HepG2 (cell line): ENCODE data around the gene KRT14. TPM values are rescaled to one million over a fixed set of nuclear protein-coding genes. Genes with fewer than 3 reads are reported as not detected.
A peak's percentile ranks its signal among the peaks of the same experiment; 100 is the strongest.

Experiments used
- AKAP8 ChIP-seq: sonication (generic); formaldehyde crosslinking; IDR thresholded peaks from 2 replicates; pipeline ENCODE4 v1.5.1; 2020; ENCODE audit warnings: mild to moderate bottlenecking, missing genetic modification reagents
- HMGA1 ChIP-seq: sonication (generic); formaldehyde crosslinking; conservative IDR thresholded peaks from 2 replicates; pipeline ENCODE4 v1.4.0; 2020; ENCODE audit warnings: missing genetic modification reagents
- JUND ChIP-seq: sonication (generic); formaldehyde crosslinking; IDR thresholded peaks from 2 replicates; pipeline ENCODE4 v1.8.0; 2022; ENCODE audit warnings: mild to moderate bottlenecking, missing genetic modification reagents
- MAZ ChIP-seq, 2 experiments: sonication (generic) in 1 of 2; formaldehyde crosslinking in 1 of 2; IDR thresholded peaks; 2 replicates each; pipeline versions ENCODE4 v1.5.0 to v1.6.1; 2012 to 2020; ENCODE audit warnings: low read depth in 2 of 2, mild to moderate bottlenecking in 2 of 2, borderline replicate concordance in 1 of 2, improper control_type of control experiment in 1 of 2, low read length in 1 of 2, missing genetic modification reagents in 1 of 2, moderate library complexity in 1 of 2
- POLR2AphosphoS5 ChIP-seq: IDR thresholded peaks from 2 replicates; pipeline ENCODE4 v1.6.1; 2012; ENCODE audit warnings: low read depth, low read length
- ZNF235 ChIP-seq: sonication (generic); formaldehyde crosslinking; IDR thresholded peaks from 2 replicates; pipeline ENCODE4 v1.8.1; 2023; ENCODE audit warnings: mild to moderate bottlenecking, missing genetic modification reagents, borderline replicate concordance
- ZNF317 ChIP-seq: sonication (generic); formaldehyde crosslinking; IDR thresholded peaks from 2 replicates; pipeline ENCODE4 v1.5.0; 2020; ENCODE audit warnings: mild to moderate bottlenecking, missing genetic modification reagents
- ZNF446 ChIP-seq: sonication (generic); formaldehyde crosslinking; IDR thresholded peaks from 2 replicates; pipeline ENCODE4 v1.5.0; 2020; ENCODE audit warnings: mild to moderate bottlenecking, missing genetic modification reagents
- ZNF605 ChIP-seq: sonication (generic); formaldehyde crosslinking; IDR thresholded peaks from 2 replicates; pipeline ENCODE4 v1.8.0; 2022; ENCODE audit warnings: mild to moderate bottlenecking, missing genetic modification reagents
- ZNF776 ChIP-seq: sonication (generic); formaldehyde crosslinking; IDR thresholded peaks from 2 replicates; pipeline ENCODE4 v1.4.0; 2020; ENCODE audit warnings: mild to moderate bottlenecking, missing genetic modification reagents
- polyA plus RNA-seq, 8 experiments: library from polyadenylated mRNA; depleted of rRNA in 3 of 8; stranded (reverse) in 7 of 8; unstranded in 1 of 8; fragments of >200 nt; fragmentation: Illumina TruSeq in 4 of 8; extraction: Trizol in 4 of 8; gene quantifications; 2 replicates each; pipeline versions ENCODE4 v1.2.1 to v1.2.3, GENCODE V29; 2011 to 2016; ENCODE audit warnings: low read depth in 4 of 8, missing spikeins in 1 of 8, mixed read lengths in 1 of 8; ENCODE audit not compliant: insufficient read depth in 1 of 8
- total RNA-seq, 5 experiments: library from RNA; depleted of rRNA; stranded (reverse); fragments of >200 nt; fragmentation: Illumina TruSeq; extraction: Trizol; gene quantifications; 2 replicates each; pipeline ENCODE4 v1.2.3, GENCODE V29; 2016; ENCODE audit warnings: low read depth in 1 of 5
- TF ChIP-seq, protein P1 (sequence below): sonication (generic); formaldehyde crosslinking; IDR thresholded peaks from 2 replicates; pipeline ENCODE4 v1.4.0; 2020; ENCODE audit warnings: mild to moderate bottlenecking, missing genetic modification reagents
- TF ChIP-seq, protein P2 (sequence below): sonication (generic); formaldehyde crosslinking; IDR thresholded peaks from 2 replicates; pipeline ENCODE4 v1.8.1; 2023; ENCODE audit warnings: mild to moderate bottlenecking, inconsistent platforms, moderate library complexity, missing genetic modification reagents, borderline replicate concordance
- TF ChIP-seq, protein P3 (sequence below): sonication (generic); formaldehyde crosslinking; IDR thresholded peaks from 2 replicates; pipeline ENCODE4 v1.5.1; 2020; ENCODE audit warnings: missing genetic modification reagents, mild to moderate bottlenecking, borderline replicate concordance
- TF ChIP-seq, protein P4 (sequence below): sonication (generic); formaldehyde crosslinking; IDR thresholded peaks from 2 replicates; pipeline ENCODE4 v1.4.0; 2020; ENCODE audit warnings: missing genetic modification reagents, borderline replicate concordance

KRT14 gene
- total and polyA plus RNA-seq, 2 of the 13 experiments (the other 11 are each of a cell fraction or from before 2014, with no cell fraction given) = 0.09 TPM; not detected in 1

DNA sequence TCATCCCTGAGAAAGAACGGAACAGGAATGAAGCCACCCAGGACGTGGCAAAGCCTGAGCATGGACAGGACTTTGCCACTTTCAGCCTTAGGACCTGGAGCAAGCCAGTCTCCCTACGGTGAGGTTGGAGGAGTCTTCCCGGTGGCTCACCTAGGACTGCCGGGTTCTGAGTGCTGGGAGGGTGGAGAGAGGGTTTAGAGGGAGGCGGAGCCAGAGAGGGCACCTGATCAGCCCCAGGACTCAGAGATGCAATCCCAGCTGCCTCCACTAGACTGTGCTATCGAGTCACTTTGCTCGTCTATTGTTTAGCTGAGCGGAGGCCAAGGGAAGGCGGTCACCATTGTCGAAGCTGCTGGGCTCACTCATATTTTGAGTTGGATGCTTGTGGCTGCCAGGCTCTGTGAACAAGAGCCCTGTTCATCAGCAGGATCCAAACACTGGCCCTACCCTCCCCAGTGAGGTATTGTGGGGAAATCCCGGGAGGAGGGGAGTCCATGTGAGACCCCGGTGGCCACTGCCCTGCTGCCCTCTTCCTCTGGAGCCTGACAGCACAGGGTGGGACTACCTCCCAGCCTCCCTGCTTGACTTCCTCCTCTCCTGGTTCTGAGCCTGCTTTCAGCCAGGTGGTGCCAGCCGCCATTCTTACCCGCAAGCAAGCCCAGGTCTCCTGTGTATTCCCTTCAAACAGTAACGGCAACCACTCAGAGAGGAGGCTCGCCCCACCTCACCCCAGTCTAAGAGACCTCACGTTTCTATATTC lies 7.0 kb downstream of the KRT14 start (continued):
- no peak for TF ChIP-seq HMGA1 (CRISPR knock-in tag)
- TF ChIP-seq JUND = no peak
- no peak for TF ChIP-seq ZNF317 (CRISPR knock-in tag)
- TF ChIP-seq, protein P1, sequence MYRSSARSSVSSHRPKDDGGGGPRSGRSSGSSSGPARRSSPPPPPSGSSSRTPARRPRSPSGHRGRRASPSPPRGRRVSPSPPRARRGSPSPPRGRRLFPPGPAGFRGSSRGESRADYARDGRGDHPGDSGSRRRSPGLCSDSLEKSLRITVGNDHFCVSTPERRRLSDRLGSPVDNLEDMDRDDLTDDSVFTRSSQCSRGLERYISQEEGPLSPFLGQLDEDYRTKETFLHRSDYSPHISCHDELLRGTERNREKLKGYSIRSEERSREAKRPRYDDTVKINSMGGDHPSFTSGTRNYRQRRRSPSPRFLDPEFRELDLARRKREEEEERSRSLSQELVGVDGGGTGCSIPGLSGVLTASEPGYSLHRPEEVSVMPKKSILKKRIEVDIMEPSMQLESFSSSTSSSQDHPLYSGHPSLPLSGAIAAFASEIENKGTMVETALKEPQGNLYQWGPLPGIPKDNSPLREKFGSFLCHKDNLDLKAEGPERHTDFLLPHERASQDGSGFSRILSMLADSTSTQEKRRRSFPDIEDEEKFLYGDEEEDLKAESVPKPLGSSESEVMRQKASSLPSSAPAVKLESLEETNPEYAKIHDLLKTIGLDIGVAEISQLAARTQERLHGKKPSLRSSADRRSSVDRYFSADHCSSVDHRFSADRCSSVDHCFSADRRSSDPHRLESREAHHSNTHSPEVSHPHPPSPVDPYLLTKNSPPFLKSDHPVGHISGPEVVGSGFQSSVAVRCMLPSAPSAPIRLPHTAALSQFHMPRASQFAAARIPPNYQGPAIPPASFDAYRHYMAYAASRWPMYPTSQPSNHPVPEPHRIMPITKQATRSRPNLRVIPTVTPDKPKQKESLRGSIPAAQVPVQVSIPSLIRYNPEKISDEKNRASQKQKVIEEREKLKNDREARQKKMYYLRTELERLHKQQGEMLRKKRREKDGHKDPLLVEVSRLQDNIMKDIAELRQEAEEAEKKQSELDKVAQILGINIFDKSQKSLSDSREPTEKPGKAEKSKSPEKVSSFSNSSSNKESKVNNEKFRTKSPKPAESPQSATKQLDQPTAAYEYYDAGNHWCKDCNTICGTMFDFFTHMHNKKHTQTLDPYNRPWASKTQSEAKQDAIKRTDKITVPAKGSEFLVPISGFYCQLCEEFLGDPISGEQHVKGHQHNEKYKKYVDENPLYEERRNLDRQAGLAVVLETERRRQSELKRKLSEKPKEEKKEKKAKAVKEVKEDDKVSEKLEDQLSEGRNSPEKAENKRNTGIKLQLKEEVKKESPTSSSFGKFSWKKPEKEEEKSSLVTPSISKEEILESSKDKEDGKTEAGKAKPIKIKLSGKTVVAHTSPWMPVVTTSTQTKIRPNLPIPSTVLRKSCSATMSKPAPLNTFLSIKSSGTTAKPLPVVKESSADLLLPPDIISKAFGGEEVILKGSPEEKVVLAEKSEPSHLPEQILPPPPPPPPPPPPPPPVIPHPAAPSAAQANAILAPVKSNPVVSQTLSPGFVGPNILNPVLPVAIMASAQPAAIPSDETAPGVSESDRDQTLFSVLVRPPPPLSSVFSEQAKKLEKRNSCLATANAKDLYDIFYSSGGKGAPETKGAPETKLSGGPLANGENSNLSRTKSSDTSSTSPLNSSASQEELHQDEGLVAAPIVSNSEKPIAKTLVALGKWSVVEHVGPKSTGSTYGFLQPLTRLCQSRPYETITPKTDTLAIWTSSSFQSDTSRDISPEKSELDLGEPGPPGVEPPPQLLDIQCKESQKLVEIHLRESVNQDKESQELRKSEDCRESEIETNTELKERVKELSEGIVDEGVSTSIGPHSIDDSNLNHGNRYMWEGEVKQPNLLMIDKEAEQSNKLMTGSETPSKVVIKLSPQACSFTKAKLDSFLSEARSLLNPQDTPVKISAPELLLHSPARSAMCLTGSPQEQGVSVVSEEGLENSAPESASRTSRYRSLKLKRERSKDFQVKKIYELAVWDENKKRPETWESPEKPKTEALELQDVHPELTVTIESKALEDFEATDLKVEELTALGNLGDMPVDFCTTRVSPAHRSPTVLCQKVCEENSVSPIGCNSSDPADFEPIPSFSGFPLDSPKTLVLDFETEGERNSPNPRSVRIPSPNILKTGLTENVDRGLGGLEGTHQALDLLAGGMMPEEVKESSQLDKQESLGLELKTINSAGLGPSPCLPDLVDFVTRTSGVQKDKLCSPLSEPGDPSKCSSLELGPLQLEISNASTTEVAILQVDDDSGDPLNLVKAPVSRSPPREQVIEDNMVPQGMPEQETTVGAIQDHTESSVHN (CRISPR knock-in tag) = no peak
- no peak for TF ChIP-seq POLR2AphosphoS5
- TF ChIP-seq AKAP8 (CRISPR knock-in tag) = no peak
- no peak for TF ChIP-seq ZNF446 (CRISPR knock-in tag)
- TF ChIP-seq, protein P2, sequence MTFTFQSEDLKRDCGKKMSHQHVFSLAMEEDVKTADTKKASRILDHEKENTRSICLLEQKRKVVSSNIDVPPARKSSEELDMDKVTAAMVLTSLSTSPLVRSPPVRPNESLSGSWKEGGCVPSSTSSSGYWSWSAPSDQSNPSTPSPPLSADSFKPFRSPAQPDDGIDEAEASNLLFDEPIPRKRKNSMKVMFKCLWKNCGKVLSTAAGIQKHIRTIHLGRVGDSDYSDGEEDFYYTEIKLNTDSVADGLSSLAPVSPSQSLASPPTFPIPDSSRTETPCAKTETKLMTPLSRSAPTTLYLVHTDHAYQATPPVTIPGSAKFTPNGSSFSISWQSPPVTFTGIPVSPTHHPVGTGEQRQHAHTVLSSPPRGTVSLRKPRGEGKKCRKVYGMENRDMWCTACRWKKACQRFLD (CRISPR knock-in tag) = no peak
- TF ChIP-seq, protein P3, sequence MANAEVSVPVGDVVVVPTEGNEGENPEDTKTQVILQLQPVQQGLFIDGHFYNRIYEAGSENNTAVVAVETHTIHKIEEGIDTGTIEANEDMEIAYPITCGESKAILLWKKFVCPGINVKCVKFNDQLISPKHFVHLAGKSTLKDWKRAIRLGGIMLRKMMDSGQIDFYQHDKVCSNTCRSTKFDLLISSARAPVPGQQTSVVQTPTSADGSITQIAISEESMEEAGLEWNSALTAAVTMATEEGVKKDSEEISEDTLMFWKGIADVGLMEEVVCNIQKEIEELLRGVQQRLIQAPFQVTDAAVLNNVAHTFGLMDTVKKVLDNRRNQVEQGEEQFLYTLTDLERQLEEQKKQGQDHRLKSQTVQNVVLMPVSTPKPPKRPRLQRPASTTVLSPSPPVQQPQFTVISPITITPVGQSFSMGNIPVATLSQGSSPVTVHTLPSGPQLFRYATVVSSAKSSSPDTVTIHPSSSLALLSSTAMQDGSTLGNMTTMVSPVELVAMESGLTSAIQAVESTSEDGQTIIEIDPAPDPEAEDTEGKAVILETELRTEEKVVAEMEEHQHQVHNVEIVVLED (CRISPR knock-in tag) = 0 out of 2 replicates have a peak, but pooled peaks have one; percentile 34
- TF ChIP-seq ZNF605 (CRISPR knock-in tag) = no peak
- TF ChIP-seq MAZ (IDR thresholded peaks at IDR 0.05; ENCODE audit: borderline replicate concordance, low read depth, low read length) = no peak
- TF ChIP-seq MAZ (CRISPR knock-in tag; IDR thresholded peaks at IDR 0.05; ENCODE audit: low read depth) = no peak
- TF ChIP-seq ZNF235 = no peak
- TF ChIP-seq, protein P4, sequence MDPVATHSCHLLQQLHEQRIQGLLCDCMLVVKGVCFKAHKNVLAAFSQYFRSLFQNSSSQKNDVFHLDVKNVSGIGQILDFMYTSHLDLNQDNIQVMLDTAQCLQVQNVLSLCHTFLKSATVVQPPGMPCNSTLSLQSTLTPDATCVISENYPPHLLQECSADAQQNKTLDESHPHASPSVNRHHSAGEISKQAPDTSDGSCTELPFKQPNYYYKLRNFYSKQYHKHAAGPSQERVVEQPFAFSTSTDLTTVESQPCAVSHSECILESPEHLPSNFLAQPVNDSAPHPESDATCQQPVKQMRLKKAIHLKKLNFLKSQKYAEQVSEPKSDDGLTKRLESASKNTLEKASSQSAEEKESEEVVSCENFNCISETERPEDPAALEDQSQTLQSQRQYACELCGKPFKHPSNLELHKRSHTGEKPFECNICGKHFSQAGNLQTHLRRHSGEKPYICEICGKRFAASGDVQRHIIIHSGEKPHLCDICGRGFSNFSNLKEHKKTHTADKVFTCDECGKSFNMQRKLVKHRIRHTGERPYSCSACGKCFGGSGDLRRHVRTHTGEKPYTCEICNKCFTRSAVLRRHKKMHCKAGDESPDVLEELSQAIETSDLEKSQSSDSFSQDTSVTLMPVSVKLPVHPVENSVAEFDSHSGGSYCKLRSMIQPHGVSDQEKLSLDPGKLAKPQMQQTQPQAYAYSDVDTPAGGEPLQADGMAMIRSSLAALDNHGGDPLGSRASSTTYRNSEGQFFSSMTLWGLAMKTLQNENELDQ (CRISPR knock-in tag) = no peak
- no peak for TF ChIP-seq ZNF776
